Right cardiac atrium (tissue), 5 donors: ENCODE measurements around the gene DPP7. TPM values are rescaled to one million over a fixed set of nuclear protein-coding genes. Genes with fewer than 3 reads are reported as not detected.

ENCODE experiments used
- ATAC-seq, 2 donors: fragments of 200-7000 bp; cut with Tn5 transposase; one replicate each; pipeline versions ENCODE4 v1.8.0 to v1.9.1; 2020; ENCODE audit warnings: moderate library complexity in 2 of 2, mild to moderate bottlenecking in 1 of 2
- DNase-seq, 3 donors: peaks; one replicate each; pipeline ENCODE4 v3.0.0-alpha.2; 2020
- H3K27ac ChIP-seq: one replicate; pipeline ENCODE4 v1.5.1; 2013; ENCODE audit warnings: mild to moderate bottlenecking, low read length, control low read depth, moderate library complexity
- H3K27me3 ChIP-seq: one replicate; pipeline ENCODE4 v1.6.1; 2013; ENCODE audit not compliant: control insufficient read depth, insufficient read depth
- H3K4me1 ChIP-seq: one replicate; pipeline ENCODE4 v1.6.1; 2013; ENCODE audit warnings: low read length; ENCODE audit not compliant: control insufficient read depth, insufficient read depth
- H3K4me3 ChIP-seq: one replicate; pipeline ENCODE4 v1.5.1; 2013; ENCODE audit warnings: low read length, control low read depth
- H3K9me3 ChIP-seq: one replicate; pipeline ENCODE4 v1.6.1; 2013; ENCODE audit warnings: low read length; ENCODE audit not compliant: control insufficient read depth
- WGBS: extraction: QIAGEN DNeasy Blood & Tissue Kit; methylation state at CpG from one replicate; pipeline ENCODE4 v1.1.7; 2013; 5-methylcytosine and 5-hydroxymethylcytosine counted together
- intact Hi-C, 4 donors: fragments of 100-400 bp; cut with DNase I; formaldehyde crosslinking; loops; one replicate each; pipeline versions ENCODE4 v1.11.0 to v1.14.0; 2022 to 2023
- polyA plus RNA-seq: library from polyadenylated mRNA; stranded (reverse); fragments of 200-250 nt; gene quantifications from one replicate; pipeline ENCODE4 v1.2.3, GENCODE V29; 2013
- total RNA-seq, 4 donors: library from RNA; stranded (reverse); fragmentation: NEBNext Ultra II Directional; extraction: Animal tissue kit (Norgen Biotek cat#: 25700); gene quantifications; one replicate each; pipeline ENCODE4 v1.2.1, GENCODE V29; 2021
- donor health status: healthy with polysubstance abuse.
- donor health status: DM: no; HTN: yes; CAD: no.
- donor health status: DM: no; HTN: no; CAD: no.
- donor health status: DM: no; HTN: yes; CAD: no; lungs with severe emphysema.
- donor health status: DM: yes; HTN: yes; CAD: no.

DPP7 gene
- total and polyA plus RNA-seq, 5 donors, result 211 to 288 (median 241) TPM

GRCh38 chr9:137147091-137147792 is 32.7 kb upstream of the DPP7 start:
- intact Hi-C loops, result no loop called here
- no peaks in the 10 kb centered on the region for H3K27me3 ChIP-seq
- ATAC-seq (no peak), DNase-seq (peak; percentile 4 to 26 (median 5))
- no peaks in the 10 kb centered on the region for H3K4me1 ChIP-seq
- no peak overlapping the region for H3K4me3 ChIP-seq
- no peak overlapping the region for H3K27ac ChIP-seq
- H3K9me3 ChIP-seq, result no peaks in the 10 kb centered on the region
- WGBS, result 87% methylated on average over 26 of the region's 26 CpGs

- DNase-seq (peak; percentile 10 to 23 (median 11)), ATAC-seq (peak in 1 of 2 donors; percentile 9)
- intact Hi-C loops, result no loop called here
- H3K4me1 ChIP-seq, result no peaks in the 10 kb centered on the region
- no peaks in the 10 kb centered on the region for H3K27me3 ChIP-seq
- WGBS, result 58% methylated on average over 9 of the region's 9 CpGs
- H3K27ac ChIP-seq, result no peak overlapping the region
- H3K4me3 ChIP-seq, result no peak overlapping the region
- no peaks in the 10 kb centered on the region for H3K9me3 ChIP-seq
These were observed 32.0 kb upstream of the DPP7 start for GRCh38 chr9:137146527-137146918.

- H3K9me3 ChIP-seq, result no peaks in the 10 kb centered on the region
- WGBS, result 51% methylated on average over 48 of the region's 49 CpGs
- DNase-seq (peak; percentile 7 to 49 (median 34)), ATAC-seq (peak in 1 of 2 donors; percentile 36)
- H3K27ac ChIP-seq, result no peak overlapping the region
- H3K4me3 ChIP-seq, result no peak overlapping the region
- no peaks in the 10 kb centered on the region for H3K4me1 ChIP-seq
- intact Hi-C loops, result no loop called here
- no peaks in the 10 kb centered on the region for H3K27me3 ChIP-seq
These were observed 31.4 kb upstream of the DPP7 start for GRCh38 chr9:137145731-137146526.

- intact Hi-C loops, result no loop called here
- Histone ChIP-seq H3K27ac (no peak overlapping the region), H3K4me3 (no peak overlapping the region), H3K9me3 (no peaks in the 10 kb centered on the region), H3K4me1 (no peaks in the 10 kb centered on the region), H3K27me3 (no peaks in the 10 kb centered on the region)
- DNase-seq, result peak in 1 of 3 donors; percentile 9
- no peak for ATAC-seq
- WGBS, result 59% methylated on average over 4 of the region's 4 CpGs
These were observed 28.9 kb upstream of the DPP7 start for GRCh38 chr9:137143459-137143858.

- Histone ChIP-seq H3K27ac (no peak overlapping the region), H3K4me3 (no peak overlapping the region), H3K9me3 (no peaks in the 10 kb centered on the region), H3K27me3 (no peaks in the 10 kb centered on the region), H3K4me1 (no peaks in the 10 kb centered on the region)
- WGBS, result 75% methylated on average over 24 of the region's 24 CpGs
- DNase-seq, result peak in 2 of 3 donors; percentile 24 to 26
- intact Hi-C loops, result no loop called here
- ATAC-seq, result no peak
These were observed 27.7 kb upstream of the DPP7 start for GRCh38 chr9:137141976-137142936.

- peak in 2 of 3 donors; percentile 22 to 25 for DNase-seq
- intact Hi-C loops, result no loop called here
- Histone ChIP-seq H3K27ac (no peak overlapping the region), H3K4me3 (no peak overlapping the region), H3K27me3 (no peaks in the 10 kb centered on the region), H3K9me3 (no peaks in the 10 kb centered on the region), H3K4me1 (no peaks in the 10 kb centered on the region)
- 75% methylated on average over 17 of the region's 17 CpGs for WGBS
- no peak for ATAC-seq
These were observed 26.7 kb upstream of the DPP7 start for GRCh38 chr9:137141050-137141810.

- no peaks in the 10 kb centered on the region for H3K27me3 ChIP-seq
These were observed 25.8 kb upstream of the DPP7 start for GRCh38 chr9:137140151-137141012.

GRCh38 chr9:137139468-137140150 is 25.1 kb upstream of the DPP7 start:
- H3K9me3 ChIP-seq, result no peaks in the 10 kb centered on the region
- no peaks in the 10 kb centered on the region for H3K4me1 ChIP-seq
- H3K27me3 ChIP-seq, result no peaks in the 10 kb centered on the region
- no peak overlapping the region for H3K27ac ChIP-seq
- 31% methylated on average over 37 of the region's 37 CpGs for WGBS
- intact Hi-C loops, result no loop called here
- no peak for ATAC-seq
- peak in 1 of 3 donors; percentile 34 for DNase-seq
- no peak overlapping the region for H3K4me3 ChIP-seq

More at GRCh38 chr9:137140151-137141012, 25.8 kb upstream of the DPP7 start:
- Histone ChIP-seq H3K27ac (no peak overlapping the region), H3K4me3 (no peak overlapping the region), H3K9me3 (no peaks in the 10 kb centered on the region), H3K4me1 (no peaks in the 10 kb centered on the region)
- DNase-seq (peak in 2 of 3 donors; percentile 30 to 44), ATAC-seq (no peak)
- intact Hi-C loops, result no loop called here
- 58% methylated on average over 26 of the region's 26 CpGs for WGBS

GRCh38 chr9:137138722-137139467 is 24.4 kb upstream of the DPP7 start, which contains the start of gene GRIN1:
TSS of gene GRIN1 (plus strand) at chr9:137139154. CDS start at chr9:137139487, 333 bp downstream.
- WGBS, result 5% methylated on average over 104 of the region's 104 CpGs
- no peak within 1 kb of the TSS for H3K27ac ChIP-seq
- ATAC-seq, result peak; percentile 65 to 66
- H3K27me3 ChIP-seq, result no peaks in the 10 kb centered on the region
- intact Hi-C loops, result no loop called here
- H3K4me3 ChIP-seq, result no peak within 1 kb of the TSS
- no peaks in the 10 kb centered on the region for H3K4me1 ChIP-seq
- H3K9me3 ChIP-seq, result no peaks in the 10 kb centered on the region
- peak; percentile 49 to 82 (median 80) for DNase-seq
